ENCODE measurements around the gene SNX5. TPM values are rescaled to one million over a fixed set of nuclear protein-coding genes. Genes with fewer than 3 reads are reported as not detected.

SNX5 gene
- total and polyA plus RNA-seq, 10 of the 15 experiments (the other 5 are each of a cell fraction or from before 2014, with no cell fraction given) = 92.9 to 316 (median 245) TPM

DNA sequence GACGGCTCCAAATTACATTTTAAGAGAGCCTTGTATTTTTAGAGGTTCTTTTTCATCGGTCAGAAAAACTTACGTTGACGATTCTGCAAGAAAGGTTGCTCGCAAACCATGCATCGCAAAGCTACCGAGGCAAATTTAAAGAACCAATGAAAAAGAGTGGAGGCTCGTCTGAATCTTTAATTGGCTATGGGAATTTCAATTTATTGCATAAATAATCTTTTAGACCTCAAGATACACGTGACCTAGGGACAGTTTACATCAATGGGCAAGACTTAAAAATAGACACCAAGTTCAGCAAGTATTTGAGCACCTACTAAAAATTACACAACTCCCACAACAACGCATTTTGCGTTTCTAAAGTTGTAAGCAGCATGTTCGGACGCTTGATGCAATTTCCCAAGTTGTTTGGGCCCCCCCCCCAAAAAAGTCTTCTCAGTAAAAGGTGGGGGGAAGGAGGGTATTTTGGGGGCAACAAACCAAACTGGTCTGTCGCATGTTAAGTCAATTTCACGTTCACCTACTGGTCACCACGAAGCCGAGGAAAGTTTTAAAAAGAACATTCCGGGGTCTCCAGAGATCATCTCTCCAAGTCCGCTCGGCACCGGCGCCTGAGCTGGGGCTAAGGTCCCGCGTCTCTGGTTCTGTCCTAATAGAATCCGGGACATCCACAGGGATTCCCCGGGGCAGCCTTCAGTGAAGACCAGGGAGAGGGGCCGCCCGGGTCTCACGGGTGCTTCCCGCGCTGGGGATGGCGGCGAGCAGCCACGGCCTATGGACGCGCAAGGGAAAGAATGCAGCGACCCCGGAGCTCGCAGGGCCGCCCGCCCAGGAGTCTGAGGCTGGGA lies 851 bp downstream of the SNX5 start (continued):
- TF ChIP-seq, protein P1, sequence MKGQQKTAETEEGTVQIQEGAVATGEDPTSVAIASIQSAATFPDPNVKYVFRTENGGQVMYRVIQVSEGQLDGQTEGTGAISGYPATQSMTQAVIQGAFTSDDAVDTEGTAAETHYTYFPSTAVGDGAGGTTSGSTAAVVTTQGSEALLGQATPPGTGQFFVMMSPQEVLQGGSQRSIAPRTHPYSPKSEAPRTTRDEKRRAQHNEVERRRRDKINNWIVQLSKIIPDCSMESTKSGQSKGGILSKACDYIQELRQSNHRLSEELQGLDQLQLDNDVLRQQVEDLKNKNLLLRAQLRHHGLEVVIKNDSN (IDR thresholded peaks at IDR 0.05; ENCODE audit: borderline replicate concordance, extremely low read length, insufficient read depth, low read depth, low read length) = no peak
- TF ChIP-seq POLR2AphosphoS5 (IDR thresholded peaks at IDR 0.05; ENCODE audit: low read length) (0 out of 2 replicates have a peak, but pooled peaks have one; percentile 15), RUNX3 (IDR thresholded peaks at IDR 0.05; ENCODE audit: low read length) (no peak), IKZF2 (IDR thresholded peaks at IDR 0.05) (no peak), NFYA (IDR thresholded peaks at IDR 0.05; ENCODE audit: borderline replicate concordance, low read depth, low read length) (no peak), NFXL1 (IDR thresholded peaks at IDR 0.05; ENCODE audit: borderline replicate concordance) (no peak)
- TF ChIP-seq, protein P2, sequence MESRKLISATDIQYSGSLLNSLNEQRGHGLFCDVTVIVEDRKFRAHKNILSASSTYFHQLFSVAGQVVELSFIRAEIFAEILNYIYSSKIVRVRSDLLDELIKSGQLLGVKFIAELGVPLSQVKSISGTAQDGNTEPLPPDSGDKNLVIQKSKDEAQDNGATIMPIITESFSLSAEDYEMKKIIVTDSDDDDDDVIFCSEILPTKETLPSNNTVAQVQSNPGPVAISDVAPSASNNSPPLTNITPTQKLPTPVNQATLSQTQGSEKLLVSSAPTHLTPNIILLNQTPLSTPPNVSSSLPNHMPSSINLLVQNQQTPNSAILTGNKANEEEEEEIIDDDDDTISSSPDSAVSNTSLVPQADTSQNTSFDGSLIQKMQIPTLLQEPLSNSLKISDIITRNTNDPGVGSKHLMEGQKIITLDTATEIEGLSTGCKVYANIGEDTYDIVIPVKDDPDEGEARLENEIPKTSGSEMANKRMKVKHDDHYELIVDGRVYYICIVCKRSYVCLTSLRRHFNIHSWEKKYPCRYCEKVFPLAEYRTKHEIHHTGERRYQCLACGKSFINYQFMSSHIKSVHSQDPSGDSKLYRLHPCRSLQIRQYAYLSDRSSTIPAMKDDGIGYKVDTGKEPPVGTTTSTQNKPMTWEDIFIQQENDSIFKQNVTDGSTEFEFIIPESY (IDR thresholded peaks at IDR 0.05) = no peak
